ENCODE measurements around the gene FFAR2. TPM values are rescaled to one million over a fixed set of nuclear protein-coding genes. Genes with fewer than 3 reads are reported as not detected.

FFAR2 gene
- total and polyA plus RNA-seq, 8 donors: 0.18 to 26.6 (median 0.55) TPM; not detected in 1

- intact Hi-C loops (cut with DNase I): no loop called here
- H3K27me3 ChIP-seq: no peaks in the 10 kb centered on the region
- no peak for ATAC-seq
- DNase-seq: no peak
- no peak for TF ChIP-seq CTCF (IDR thresholded peaks at IDR 0.05)
- H3K27ac ChIP-seq: no peak overlapping the region
- H3K9me3 ChIP-seq: no peaks in the 10 kb centered on the region
- no peak overlapping the region for H3K4me3 ChIP-seq
- H3K36me3 ChIP-seq: no peaks in the 10 kb centered on the region
- H3K4me1 ChIP-seq: no peaks in the 10 kb centered on the region
These were observed 28.1 kb downstream of the FFAR2 start for GRCh38 chr19:35476149-35476548.

GRCh38 chr19:35478794-35479677 lies 31.0 kb downstream of the FFAR2 start:
- H3K9me3 ChIP-seq: no peaks in the 10 kb centered on the region
- no peaks in the 10 kb centered on the region for H3K36me3 ChIP-seq
- no peak for TF ChIP-seq CTCF (IDR thresholded peaks at IDR 0.05)
- intact Hi-C loops (cut with DNase I): no loop called here
- peak; percentile 26 for ATAC-seq
- no peak for DNase-seq
- no peaks in the 10 kb centered on the region for H3K27me3 ChIP-seq
- no peaks in the 10 kb centered on the region for H3K4me1 ChIP-seq
- H3K27ac ChIP-seq: no peak overlapping the region
- H3K4me3 ChIP-seq: no peak overlapping the region

- no peaks in the 10 kb centered on the region for H3K4me1 ChIP-seq
- ATAC-seq (no peak), DNase-seq (no peak)
- H3K27ac ChIP-seq: no peak overlapping the region
- H3K27me3 ChIP-seq: no peaks in the 10 kb centered on the region
- no peak for TF ChIP-seq CTCF (IDR thresholded peaks at IDR 0.05)
- intact Hi-C loops (cut with DNase I): no loop called here
- H3K9me3 ChIP-seq: no peaks in the 10 kb centered on the region
- H3K36me3 ChIP-seq: no peaks in the 10 kb centered on the region
- H3K4me3 ChIP-seq: no peak overlapping the region
These were observed 35.0 kb downstream of the FFAR2 start for GRCh38 chr19:35483089-35483488.

- Histone ChIP-seq H3K4me1 (no peaks in the 10 kb centered on the region), H3K27me3 (peaks cover 0 to 9% of the 10 kb centered on the region in 2 donors), H3K36me3 (no peaks in the 10 kb centered on the region), H3K27ac (no peak overlapping the region), H3K4me3 (no peak overlapping the region), H3K9me3 (no peaks in the 10 kb centered on the region)
- ATAC-seq: no peak
- DNase-seq: no peak
- intact Hi-C loops (cut with DNase I): no loop called here
- TF ChIP-seq CTCF (IDR thresholded peaks at IDR 0.05): no peak
These were observed 36.4 kb downstream of the FFAR2 start for GRCh38 chr19:35484252-35485036.

DNA sequence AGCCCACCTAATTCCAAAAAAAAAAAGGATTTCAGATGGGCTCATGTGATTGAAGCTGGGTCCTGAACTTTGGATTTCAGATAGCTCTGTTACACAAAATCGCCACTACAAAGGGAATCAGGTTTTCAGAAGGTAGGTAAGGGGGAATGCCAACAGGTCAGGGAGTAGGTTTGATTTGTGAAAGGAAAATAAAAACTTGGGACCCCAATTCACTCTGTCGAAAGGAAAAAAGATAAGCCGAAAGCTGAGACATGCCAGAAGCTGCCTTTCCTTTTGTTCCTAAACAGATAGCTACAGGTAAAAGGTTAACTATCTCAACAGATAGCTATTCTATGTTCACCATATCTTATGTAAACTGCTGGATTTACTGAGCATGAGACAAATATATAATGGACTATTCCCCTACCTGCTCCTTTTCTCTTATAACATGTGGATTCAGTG lies 38.2 kb downstream of the FFAR2 start:
- no peaks in the 10 kb centered on the region for H3K9me3 ChIP-seq
- TF ChIP-seq CTCF (IDR thresholded peaks at IDR 0.05): no peak
- intact Hi-C loops (cut with DNase I): no loop called here

More for the DNA sequence above, 38.2 kb downstream of the FFAR2 start:
- Histone ChIP-seq H3K27ac (no peak overlapping the region), H3K4me1 (no peaks in the 10 kb centered on the region), H3K36me3 (no peaks in the 10 kb centered on the region), H3K27me3 (peaks cover 0 to 21% of the 10 kb centered on the region in 2 donors), H3K4me3 (no peak overlapping the region)
- ATAC-seq (no peak), DNase-seq (no peak)

All from left lung (tissue), 10 donors.